Measurements from ENCODE around the gene ZAP70. TPM values are rescaled to one million over a fixed set of nuclear protein-coding genes. Genes with fewer than 3 reads are reported as not detected.
"Not testable (repeated sequence)": the region's sequence is repeated elsewhere in the genome, so short reads cannot be mapped to it uniquely, and the experiment has no call there.

ZAP70 gene
- total RNA-seq, 1 experiment from 2014 or later, result 0.61 TPM

GRCh38 chr2:97678298-97678697 is 35.1 kb upstream of the ZAP70 start (continued):
- TF ChIP-seq AR (CRISPR knock-in tag; IDR thresholded peaks at IDR 0.05) (no peak), TCF7 (CRISPR knock-in tag; IDR thresholded peaks at IDR 0.05; ENCODE audit: low read depth) (no peak), NR1H2 (CRISPR knock-in tag; IDR thresholded peaks at IDR 0.05) (no peak)

DNA sequence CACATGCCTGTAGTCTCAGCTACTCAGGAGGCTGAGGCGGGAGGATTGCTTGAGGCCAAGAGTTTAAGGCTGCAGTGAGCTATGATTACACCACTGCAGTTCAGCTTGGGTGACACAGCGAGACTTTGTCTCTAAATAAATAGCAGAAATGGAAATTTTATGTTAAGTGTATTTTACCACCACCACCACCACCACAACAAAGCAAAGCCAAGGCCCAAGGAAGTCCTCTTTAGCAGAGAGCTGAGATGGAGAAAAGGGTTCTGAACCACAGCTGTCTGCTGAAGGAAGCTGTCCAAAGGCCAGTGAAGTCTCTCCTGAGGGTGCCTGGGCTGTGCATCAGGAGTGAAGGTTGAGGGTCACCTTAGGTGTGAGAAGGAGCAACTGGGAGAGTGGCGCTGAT is 26.1 kb upstream of the ZAP70 start:
- DNase-seq (ENCODE audit: low spot score); H3K4me3 Mint-ChIP-seq; H3K27ac Mint-ChIP-seq; POLR2A ChIA-PET; H3K36me3 Mint-ChIP-seq; ATAC-seq; H3K27me3 Mint-ChIP-seq (ENCODE audit: low read depth): not testable (repeated sequence)
- peaks cover 24% of the 10 kb centered on the region for H3K4me1 Mint-ChIP-seq
- CTCF ChIA-PET, result interaction anchor here (1.3 to 1.5 kb wide), 2 partner anchors 13 to 97 kb away, joined by 3 to 4 read pairs; no protein-coding TSS in a partner anchor
- H3K9me3 Mint-ChIP-seq, result peaks cover 14% of the 10 kb centered on the region

DNA sequence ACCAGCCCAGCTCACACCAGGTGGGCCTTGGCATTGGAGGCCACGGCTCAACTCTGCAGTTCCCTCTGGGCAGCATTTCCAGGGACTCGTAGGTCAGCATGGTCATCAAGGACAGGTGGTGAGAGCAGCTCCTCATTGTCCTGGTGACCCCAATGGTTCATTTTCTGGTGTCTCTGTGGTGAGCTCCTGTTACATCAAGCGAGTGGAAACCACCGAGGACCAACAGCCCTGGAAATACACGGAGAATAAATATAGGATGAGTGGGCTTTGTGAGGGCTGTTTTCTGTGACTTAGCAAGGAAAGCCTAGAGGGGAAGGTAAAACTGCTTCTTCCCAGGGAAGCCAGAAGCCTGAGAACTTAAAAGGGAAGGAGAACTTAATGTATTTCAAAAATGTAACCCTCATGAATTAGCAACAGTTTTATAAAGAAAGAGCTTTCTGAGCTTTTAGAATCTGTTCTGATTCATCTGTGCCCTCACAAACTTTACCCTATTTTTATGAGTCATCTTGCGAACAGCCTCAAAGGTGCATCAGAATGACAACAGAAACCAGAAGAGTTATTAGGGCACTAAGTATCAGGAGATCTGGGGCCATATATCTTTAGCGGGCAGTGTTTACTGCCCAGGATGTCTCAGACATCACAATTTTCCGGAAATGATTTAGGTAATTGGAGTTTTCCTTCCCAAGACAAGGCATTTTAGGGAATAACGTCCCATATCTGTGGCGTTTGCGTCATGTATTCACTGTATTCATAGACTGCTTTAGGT is 25.1 kb upstream of the ZAP70 start:
- no peak overlapping the region for H3K27ac Mint-ChIP-seq
- no peak for DNase-seq (ENCODE audit: low spot score)
- TF ChIP-seq NFATC4 (CRISPR knock-in tag; IDR thresholded peaks at IDR 0.05) (no peak), OVOL2 (CRISPR knock-in tag; IDR thresholded peaks at IDR 0.05; ENCODE audit: borderline replicate concordance) (no peak), JUN (CRISPR knock-in tag; IDR thresholded peaks at IDR 0.05) (no peak), ZNF425 (CRISPR knock-in tag; conservative IDR thresholded peaks at IDR 0.05) (no peak), CREB1 (CRISPR knock-in tag; IDR thresholded peaks at IDR 0.05) (no peak), ZNF532 (CRISPR knock-in tag; IDR thresholded peaks at IDR 0.05; ENCODE audit: borderline replicate concordance) (no peak), ZNF232 (CRISPR knock-in tag; IDR thresholded peaks at IDR 0.05) (no peak), ZNF263 (CRISPR knock-in tag; IDR thresholded peaks at IDR 0.05; ENCODE audit: low read depth) (no peak), ZMAT4 (CRISPR knock-in tag; IDR thresholded peaks at IDR 0.05) (no peak)
- ATAC-seq, result no peak
- POLR2A ChIA-PET, result no interaction called here
- H3K9me3 Mint-ChIP-seq, result peaks cover 9% of the 10 kb centered on the region
- H3K4me3 Mint-ChIP-seq, result no peak overlapping the region
- no peaks in the 10 kb centered on the region for H3K36me3 Mint-ChIP-seq
- CTCF ChIA-PET, result interaction anchor here (1.5 kb wide), 1 partner anchor 98 kb away, joined by 4 read pairs; no protein-coding TSS in a partner anchor
- H3K27me3 Mint-ChIP-seq (ENCODE audit: low read depth), result no peaks in the 10 kb centered on the region
- peaks cover 24% of the 10 kb centered on the region for H3K4me1 Mint-ChIP-seq

Measured in WTC11 (cell line).